OCI-LY3 (cell line): ENCODE data around the gene DCC.

Source experiments
- CTCF ChIP-seq: fragments of 200-600, 300-600 bp; sonication (generic); IDR thresholded peaks from 2 replicates; pipeline ENCODE4 v1.5.1; 2014; ENCODE audit warnings: antibody characterized with exemption, low read length, low read depth
- EZH2phosphoT487 ChIP-seq: fragments of 200-600 bp; shearing (Covaris generic); IDR thresholded peaks from 2 replicates; pipeline ENCODE4 v1.6.1; 2018; ENCODE audit warnings: antibody characterized with exemption, mixed run types, low read depth

- TF ChIP-seq CTCF (no peak), EZH2phosphoT487 (no peak)
Measured at GRCh38 chr18:52536039-52536438, 196.0 kb downstream of the DCC start.
